K562 (cell line): ENCODE results near the gene RFLNA. TPM values are rescaled to one million over a fixed set of nuclear protein-coding genes. Genes with fewer than 3 reads are reported as not detected.

ENCODE experiments used
- CBX2 ChIP-seq: fragments of 200-600 bp; sonication (generic); IDR thresholded peaks from one replicate; pipeline ENCODE4 v1.6.1; 2012; ENCODE audit warnings: mild to moderate bottlenecking, low read length, inconsistent platforms; ENCODE audit not compliant: insufficient read depth, poor library complexity, severe bottlenecking
- ELF4 ChIP-seq: fragments of 450-650 bp; formaldehyde crosslinking; IDR thresholded peaks from 2 replicates; pipeline ENCODE4 v1.4.0; 2022; ENCODE audit warnings: missing genetic modification characterization
- GTF2B ChIP-seq: IDR thresholded peaks from 2 replicates; pipeline ENCODE4 v1.6.1; 2011; ENCODE audit not compliant: insufficient read length; ENCODE audit errors: extremely low read depth
- HMGN3 ChIP-seq: IDR thresholded peaks from 2 replicates; pipeline ENCODE4 v1.6.1; 2011; ENCODE audit warnings: borderline replicate concordance, low read depth, mild to moderate bottlenecking, mixed read lengths, low read length; ENCODE audit not compliant: insufficient read length; ENCODE audit errors: extremely low read depth
- HNRNPLL ChIP-seq: fragments of 200-400 bp; formaldehyde crosslinking; IDR thresholded peaks from 2 replicates; pipeline ENCODE4 v1.6.1; 2017; ENCODE audit warnings: low read length, low read depth, mild to moderate bottlenecking; ENCODE audit not compliant: poor library complexity, severe bottlenecking
- KAT8 ChIP-seq: fragments of 450-650 bp; IDR thresholded peaks from 2 replicates; pipeline ENCODE4 v1.6.1; 2016; ENCODE audit warnings: low read depth, mild to moderate bottlenecking
- NCOR1 ChIP-seq: fragments of 450-650 bp; IDR thresholded peaks from 2 replicates; pipeline ENCODE4 v1.6.1; 2016; ENCODE audit warnings: mild to moderate bottlenecking, moderate library complexity
- REST ChIP-seq, 2 experiments: fragments of 450-650 bp; formaldehyde crosslinking in 1 of 2; IDR thresholded peaks; 2 replicates each; pipeline versions ENCODE4 v1.4.0 to v1.6.1; 2014 to 2020; ENCODE audit warnings: mild to moderate bottlenecking in 2 of 2, borderline replicate concordance in 1 of 2, low read depth in 1 of 2
- SAFB2 ChIP-seq: fragments of 200-400 bp; formaldehyde crosslinking; IDR thresholded peaks from 2 replicates; pipeline ENCODE4 v1.6.1; 2018; ENCODE audit warnings: borderline replicate concordance, low read length, low read depth, moderate library complexity; ENCODE audit not compliant: severe bottlenecking
- SMARCA5 ChIP-seq: fragments of 450-650 bp; IDR thresholded peaks from 2 replicates; pipeline ENCODE4 v1.6.1; 2016
- TAL1 ChIP-seq: fragments of 450-650 bp; IDR thresholded peaks from 2 replicates; pipeline ENCODE4 v1.6.1; 2016; ENCODE audit warnings: mild to moderate bottlenecking
- ZBTB8A ChIP-seq: fragments of 450-650 bp; IDR thresholded peaks from 2 replicates; pipeline ENCODE4 v1.6.1; 2018; ENCODE audit warnings: mild to moderate bottlenecking, moderate library complexity; ENCODE audit not compliant: partially characterized antibody
- ZNF175 ChIP-seq: fragments of 200-800 bp; sonication (Bioruptor generic); IDR thresholded peaks from 2 replicates; pipeline ENCODE4 v1.6.1; 2016; ENCODE audit warnings: low read depth, mild to moderate bottlenecking, missing genetic modification characterization, missing compliant biosample characterization
- ZNF511 ChIP-seq: sonication (generic); formaldehyde crosslinking; IDR thresholded peaks from 2 replicates; pipeline ENCODE4 v1.8.0; 2022; ENCODE audit warnings: mild to moderate bottlenecking, missing genetic modification reagents
- ZNF639 ChIP-seq, 2 experiments: fragments of 200-800 bp in 1 of 2; sonication (Bioruptor generic) in 1 of 2; sonication (generic) in 1 of 2; formaldehyde crosslinking in 1 of 2; IDR thresholded peaks in 1 of 2; conservative IDR thresholded peaks in 1 of 2; 2 replicates each; pipeline versions ENCODE4 v1.5.0 to v1.6.1; 2016 to 2020; ENCODE audit warnings: missing compliant biosample characterization in 1 of 2, missing genetic modification characterization in 1 of 2, missing genetic modification reagents in 1 of 2
- polyA plus RNA-seq, 8 experiments: library from polyadenylated mRNA; depleted of rRNA in 4 of 8; stranded (reverse) in 5 of 8; unstranded in 3 of 8; fragments of >200 nt; fragmentation: Nextera tagmentation in 2 of 8; fragmentation: Illumina TruSeq in 1 of 8; extraction: Ambion mirVana in 2 of 8; extraction: Trizol in 1 of 8; gene quantifications; 2 replicates each; pipeline versions ENCODE4 v1.2.1 to v1.2.3, GENCODE V29; 2011 to 2014; ENCODE audit warnings: inconsistent platforms in 1 of 8, missing spikeins in 1 of 8
- total RNA-seq, 7 experiments: library from RNA; depleted of rRNA in 6 of 7; stranded (reverse); fragments of >200 nt in 6 of 7; fragmentation: Illumina TruSeq in 2 of 7; extraction: Trizol in 2 of 7; gene quantifications; 2 replicates each; pipeline versions ENCODE4 v1.2.1 to v1.2.3, GENCODE V29; 2011 to 2021; ENCODE audit warnings: low replicate concordance in 1 of 7
- TF ChIP-seq, protein P1 (sequence below): sonication (generic); formaldehyde crosslinking; IDR thresholded peaks from 2 replicates; pipeline ENCODE4 v1.5.0; 2020; ENCODE audit warnings: missing genetic modification reagents

Gene RFLNA
- total and polyA plus RNA-seq, 9 of the 15 experiments (the other 6 are each of a cell fraction or from before 2014, with no cell fraction given) = not detected

GRCh38 chr12:124352839-124353238 is 57.9 kb downstream of the RFLNA start (continued):
- TF ChIP-seq REST (IDR thresholded peaks at IDR 0.05; ENCODE audit: borderline replicate concordance) = no peak
- TF ChIP-seq REST (CRISPR knock-in tag; IDR thresholded peaks at IDR 0.05; ENCODE audit: low read depth) = no peak
- TF ChIP-seq ELF4 = no peak
- no peak for TF ChIP-seq ZNF175 (CRISPR knock-in tag)
- no peak for TF ChIP-seq ZNF639 (CRISPR knock-in tag; conservative IDR thresholded peaks at IDR 0.05 in 1 of 2, IDR thresholded peaks at IDR 0.05 in 1 of 2)
- no peak for TF ChIP-seq ZBTB8A
- no peak for TF ChIP-seq SAFB2
- TF ChIP-seq GTF2B = no peak
- TF ChIP-seq, protein P1, sequence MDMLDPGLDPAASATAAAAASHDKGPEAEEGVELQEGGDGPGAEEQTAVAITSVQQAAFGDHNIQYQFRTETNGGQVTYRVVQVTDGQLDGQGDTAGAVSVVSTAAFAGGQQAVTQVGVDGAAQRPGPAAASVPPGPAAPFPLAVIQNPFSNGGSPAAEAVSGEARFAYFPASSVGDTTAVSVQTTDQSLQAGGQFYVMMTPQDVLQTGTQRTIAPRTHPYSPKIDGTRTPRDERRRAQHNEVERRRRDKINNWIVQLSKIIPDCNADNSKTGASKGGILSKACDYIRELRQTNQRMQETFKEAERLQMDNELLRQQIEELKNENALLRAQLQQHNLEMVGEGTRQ (CRISPR knock-in tag) = peak; percentile 45; the same call in 1 of the 2 replicates
- no peak for TF ChIP-seq TAL1
- no peak for TF ChIP-seq HMGN3
- TF ChIP-seq CBX2 = no peak
- TF ChIP-seq NCOR1 = no peak
- no peak for TF ChIP-seq KAT8
- TF ChIP-seq SMARCA5 = no peak
- TF ChIP-seq ZNF511 (CRISPR knock-in tag) = no peak
- TF ChIP-seq HNRNPLL = no peak
